CD4-positive, alpha-beta T cell (primary cell): ENCODE data around the gene HMBS. TPM values are rescaled to one million over a fixed set of nuclear protein-coding genes. Genes with fewer than 3 reads are reported as not detected.

Experiments used
- ATAC-seq: fragments of 200-7000 bp; cut with Tn5 transposase; one replicate; pipeline ENCODE4 v1.10.0; 2022; ENCODE audit warnings: mild to moderate bottlenecking; ENCODE audit not compliant: poor library complexity
- CTCF ChIA-PET: fragments of 350-600 bp; sonication (Branson Sonifier 250); formaldehyde crosslinking; loops from one replicate; lab custom pipeline; 2021; ENCODE audit warnings: antibody characterized with exemption, inconsistent platforms; lab: Charles Lee
- POLR2A ChIA-PET: fragments of 350-600 bp; sonication (Branson Sonifier 250); formaldehyde crosslinking; loops from one replicate; lab custom pipeline; 2021; ENCODE audit warnings: antibody characterized with exemption, inconsistent platforms; lab: Charles Lee
- DNase-seq, 14 experiments: peaks; one replicate each; pipeline ENCODE4 v3.0.0-alpha.2; 2013 to 2020; ENCODE audit warnings: mixed read lengths in 2 of 14
- H3K27ac ChIP-seq, 2 donors: one replicate each; pipeline versions ENCODE4 v1.5.1 to v1.7.0; 2013; ENCODE audit warnings: low read length in 2 of 2, low read depth in 1 of 2, mild to moderate bottlenecking in 1 of 2
- H3K27me3 ChIP-seq, 2 experiments: 1 replicate in 1 of 2; 2 replicates in 1 of 2; pipeline versions ENCODE4 v1.6.1 to v1.7.0; 2013; ENCODE audit warnings: low read length in 2 of 2, control low read depth in 1 of 2, mild to moderate bottlenecking in 1 of 2, moderate library complexity in 1 of 2; ENCODE audit not compliant: insufficient read depth in 2 of 2, control insufficient read depth in 1 of 2
- H3K36me3 ChIP-seq: one replicate; pipeline ENCODE4 v1.6.1; 2013; ENCODE audit warnings: low read length, control low read depth; ENCODE audit not compliant: insufficient read depth
- H3K4me1 ChIP-seq: one replicate; pipeline ENCODE4 v1.6.1; 2013; ENCODE audit warnings: low read length, control low read depth; ENCODE audit not compliant: insufficient read depth
- H3K4me3 ChIP-seq: one replicate; pipeline ENCODE4 v1.5.1; 2013; ENCODE audit warnings: mild to moderate bottlenecking, low read length, moderate library complexity
- H3K9me3 ChIP-seq, 2 experiments: 1 replicate in 1 of 2; 2 replicates in 1 of 2; pipeline versions ENCODE4 v1.6.1 to v1.7.0; 2013; ENCODE audit warnings: low read length in 2 of 2, mild to moderate bottlenecking in 2 of 2, control low read depth in 1 of 2, moderate library complexity in 1 of 2; ENCODE audit not compliant: control insufficient read depth in 1 of 2, insufficient read depth in 1 of 2
- H3K27ac Mint-ChIP-seq: one replicate; pipeline ENCODE4 v1.8.0; 2020; ENCODE audit warnings: mixed read lengths
- H3K27me3 Mint-ChIP-seq: one replicate; pipeline ENCODE4 v1.8.0; 2021; ENCODE audit warnings: mixed read lengths
- H3K36me3 Mint-ChIP-seq: one replicate; pipeline ENCODE4 v1.8.0; 2021; ENCODE audit warnings: low read depth, mixed read lengths
- H3K4me1 Mint-ChIP-seq: one replicate; pipeline ENCODE4 v1.8.0; 2021; ENCODE audit warnings: low read depth, mixed read lengths
- H3K4me3 Mint-ChIP-seq: one replicate; pipeline ENCODE4 v1.8.0; 2020; ENCODE audit warnings: mild to moderate bottlenecking, mixed read lengths
- H3K9me3 Mint-ChIP-seq: one replicate; pipeline ENCODE4 v1.8.0; 2020; ENCODE audit warnings: mixed read lengths
- intact Hi-C, 2 experiments: fragments of 100-400 bp; cut with DNase I in 1 of 2; cut with micrococcal nuclease in 1 of 2; formaldehyde crosslinking; loops; one replicate each; pipeline versions ENCODE4 v1.15.1 to v1.9.0; 2023 to 2025; cut with DNase I, micrococcal nuclease
- total RNA-seq, 174 experiments: library from RNA in 2 of 174; stranded (reverse) in 2 of 174; gene quantifications; one replicate each; pipeline ENCODE4 v1.2.3 and lab custom pipeline; 2021 to 2026
- TF ChIP-seq, protein P1 (sequence below): fragments of 200-600 bp; IDR thresholded peaks from one replicate; pipeline ENCODE4 v1.8.0; 2022; ENCODE audit warnings: antibody characterized with exemption, mild to moderate bottlenecking

The HMBS gene
- total RNA-seq, 2 experiments from 2014 or later, result 3.4 to 4.1 TPM

- no peaks in the 10 kb centered on the region for H3K27me3 Mint-ChIP-seq
- Histone ChIP-seq H3K36me3 (no peaks in the 10 kb centered on the region), H3K4me3 (no peak overlapping the region), H3K9me3 (no peaks in the 10 kb centered on the region), H3K27ac (no peak overlapping the region), H3K4me1 (peaks cover 43% of the 10 kb centered on the region), H3K27me3 (no peaks in the 10 kb centered on the region)
- TF ChIP-seq, protein P1, sequence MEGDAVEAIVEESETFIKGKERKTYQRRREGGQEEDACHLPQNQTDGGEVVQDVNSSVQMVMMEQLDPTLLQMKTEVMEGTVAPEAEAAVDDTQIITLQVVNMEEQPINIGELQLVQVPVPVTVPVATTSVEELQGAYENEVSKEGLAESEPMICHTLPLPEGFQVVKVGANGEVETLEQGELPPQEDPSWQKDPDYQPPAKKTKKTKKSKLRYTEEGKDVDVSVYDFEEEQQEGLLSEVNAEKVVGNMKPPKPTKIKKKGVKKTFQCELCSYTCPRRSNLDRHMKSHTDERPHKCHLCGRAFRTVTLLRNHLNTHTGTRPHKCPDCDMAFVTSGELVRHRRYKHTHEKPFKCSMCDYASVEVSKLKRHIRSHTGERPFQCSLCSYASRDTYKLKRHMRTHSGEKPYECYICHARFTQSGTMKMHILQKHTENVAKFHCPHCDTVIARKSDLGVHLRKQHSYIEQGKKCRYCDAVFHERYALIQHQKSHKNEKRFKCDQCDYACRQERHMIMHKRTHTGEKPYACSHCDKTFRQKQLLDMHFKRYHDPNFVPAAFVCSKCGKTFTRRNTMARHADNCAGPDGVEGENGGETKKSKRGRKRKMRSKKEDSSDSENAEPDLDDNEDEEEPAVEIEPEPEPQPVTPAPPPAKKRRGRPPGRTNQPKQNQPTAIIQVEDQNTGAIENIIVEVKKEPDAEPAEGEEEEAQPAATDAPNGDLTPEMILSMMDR, result no peak
- H3K4me1 Mint-ChIP-seq, result peaks cover 28% of the 10 kb centered on the region
- no peak overlapping the region for H3K27ac Mint-ChIP-seq
- ChIA-PET CTCF (no interaction called here), POLR2A (interaction anchor here (1.2 to 1.3 kb wide), 2 partner anchors 14 to 70 kb away, joined by 3 to 4 read pairs; partner anchors contain the start of gene TRAPPC4)
- H3K9me3 Mint-ChIP-seq, result no peaks in the 10 kb centered on the region
- H3K36me3 Mint-ChIP-seq, result peaks cover 13% of the 10 kb centered on the region
- no peak for DNase-seq
- no peak for ATAC-seq
- intact Hi-C loops, result loop anchor here in 1 of 2 experiments (5.0 kb wide), 1 partner anchor 34 kb away; the partner anchor contains the start of gene HINFP
- no peak overlapping the region for H3K4me3 Mint-ChIP-seq
These were observed 3.7 kb downstream of the HMBS start for GRCh38 chr11:119088406-119088805.

DNA sequence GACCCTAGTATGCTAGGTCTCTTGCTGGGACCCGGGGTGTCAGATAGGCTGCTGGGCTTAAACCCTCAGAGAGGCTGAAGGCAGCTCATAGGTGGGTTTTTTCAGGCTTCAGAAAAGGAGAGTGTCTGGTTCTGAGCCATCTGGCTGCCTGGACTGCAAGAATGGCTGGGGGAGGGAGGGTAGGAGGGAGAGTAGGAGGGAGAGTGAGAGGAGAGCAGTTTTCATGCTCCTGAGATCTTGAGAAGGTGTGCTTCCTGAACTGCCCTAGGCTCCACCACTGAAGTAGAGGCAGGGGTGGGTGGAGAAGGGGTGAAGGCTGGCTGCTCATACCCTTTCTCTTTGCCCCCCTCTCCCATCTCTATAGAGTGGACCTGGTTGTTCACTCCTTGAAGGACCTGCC lies 4.6 kb downstream of the HMBS start:
- Mint-ChIP-seq H3K4me1 (peaks cover 35% of the 10 kb centered on the region), H3K27me3 (no peaks in the 10 kb centered on the region), H3K4me3 (no peak overlapping the region), H3K36me3 (peaks cover 20% of the 10 kb centered on the region), H3K9me3 (no peaks in the 10 kb centered on the region), H3K27ac (no peak overlapping the region)
- TF ChIP-seq, protein P1, result no peak
- DNase-seq (no peak), ATAC-seq (no peak)
- no peaks in the 10 kb centered on the region for H3K27me3 ChIP-seq
- intact Hi-C loops, result loop anchor here in 1 of 2 experiments (5.0 kb wide), 1 partner anchor 33 kb away; the partner anchor contains the start of gene HINFP
- H3K36me3 ChIP-seq, result no peaks in the 10 kb centered on the region
- no peak overlapping the region for H3K27ac ChIP-seq
- H3K4me3 ChIP-seq, result no peak overlapping the region
- ChIA-PET CTCF (no interaction called here), POLR2A (interaction anchor here (1.3 kb wide), 1 partner anchor 70 kb away, joined by 3 read pairs; the partner anchor contains the start of gene TRAPPC4)
- no peaks in the 10 kb centered on the region for H3K9me3 ChIP-seq
- peaks cover 50% of the 10 kb centered on the region for H3K4me1 ChIP-seq

DNA sequence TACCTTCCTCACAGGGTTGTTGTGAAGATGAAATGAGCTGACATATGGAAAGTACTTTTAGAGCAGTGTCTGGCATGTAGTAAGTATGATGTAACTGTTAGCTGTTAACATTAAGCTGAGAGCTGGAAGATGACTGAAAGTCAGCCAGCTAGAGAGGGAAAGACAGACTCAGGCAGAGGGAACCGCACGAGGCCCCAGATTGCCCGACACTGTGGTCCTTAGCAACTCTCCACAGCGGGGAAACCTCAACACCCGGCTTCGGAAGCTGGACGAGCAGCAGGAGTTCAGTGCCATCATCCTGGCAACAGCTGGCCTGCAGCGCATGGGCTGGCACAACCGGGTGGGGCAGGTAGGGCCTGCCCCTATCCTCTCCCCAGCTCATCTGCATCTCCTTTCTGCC lies 6.5 kb downstream of the HMBS start:
- H3K4me3 Mint-ChIP-seq, result no peak overlapping the region
- TF ChIP-seq, protein P1, result no peak
- H3K9me3 Mint-ChIP-seq, result no peaks in the 10 kb centered on the region
- DNase-seq, result no peak
- H3K4me1 Mint-ChIP-seq, result peaks cover 25% of the 10 kb centered on the region
- ATAC-seq, result no peak
- Histone ChIP-seq H3K27me3 (no peaks in the 10 kb centered on the region), H3K36me3 (peaks cover under 1% of the 10 kb centered on the region), H3K27ac (no peak overlapping the region), H3K4me1 (peaks cover 45% of the 10 kb centered on the region), H3K4me3 (no peak overlapping the region), H3K9me3 (no peaks in the 10 kb centered on the region)
- ChIA-PET POLR2A (interaction anchor here (1.7 kb wide), 1 partner anchor 12 kb away, joined by 4 read pairs; no protein-coding TSS in a partner anchor), CTCF (interaction anchor here (0.6 to 1.4 kb wide), 2 partner anchors 26 to 61 kb away, joined by 3 read pairs; partner anchors contain the start of gene SLC37A4)
- H3K27me3 Mint-ChIP-seq, result no peaks in the 10 kb centered on the region
- intact Hi-C loops, result no loop called here
- H3K27ac Mint-ChIP-seq, result no peak overlapping the region
- peaks cover 16% of the 10 kb centered on the region for H3K36me3 Mint-ChIP-seq
